Measurements from ENCODE around the gene PPP1R12A. TPM values are rescaled to one million over a fixed set of nuclear protein-coding genes. Genes with fewer than 3 reads are reported as not detected.

The PPP1R12A gene
- total and polyA plus RNA-seq, 9 of the 15 experiments (the other 6 are each of a cell fraction or from before 2014, with no cell fraction given), result 26.4 to 119 (median 53.3) TPM

DNA sequence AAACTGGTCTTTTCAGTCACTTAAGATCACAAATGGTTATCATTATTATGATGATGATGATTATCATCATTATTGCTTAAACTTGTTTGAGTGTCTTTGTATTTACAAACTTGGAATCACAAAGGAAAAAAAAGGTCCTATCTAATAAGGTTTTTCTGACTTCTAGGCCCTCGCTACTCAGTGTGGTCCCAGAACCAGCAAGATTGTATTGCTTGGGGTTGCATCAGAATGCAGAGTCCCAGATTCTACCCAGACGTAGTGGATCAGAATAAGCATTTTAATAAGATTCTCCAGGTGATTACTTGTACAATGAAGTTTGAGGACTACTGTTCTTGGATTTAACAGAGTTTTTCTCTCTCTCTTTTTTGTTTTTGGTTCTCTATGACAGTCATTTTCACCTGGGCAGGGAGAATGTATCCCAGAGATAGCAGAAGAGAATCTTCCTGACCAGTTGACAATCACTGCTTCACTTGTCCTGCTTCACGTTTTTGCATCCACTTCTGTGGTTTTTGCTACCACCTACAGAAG is 29.3 kb upstream of the PPP1R12A start (continued):
- TF ChIP-seq, protein P1, sequence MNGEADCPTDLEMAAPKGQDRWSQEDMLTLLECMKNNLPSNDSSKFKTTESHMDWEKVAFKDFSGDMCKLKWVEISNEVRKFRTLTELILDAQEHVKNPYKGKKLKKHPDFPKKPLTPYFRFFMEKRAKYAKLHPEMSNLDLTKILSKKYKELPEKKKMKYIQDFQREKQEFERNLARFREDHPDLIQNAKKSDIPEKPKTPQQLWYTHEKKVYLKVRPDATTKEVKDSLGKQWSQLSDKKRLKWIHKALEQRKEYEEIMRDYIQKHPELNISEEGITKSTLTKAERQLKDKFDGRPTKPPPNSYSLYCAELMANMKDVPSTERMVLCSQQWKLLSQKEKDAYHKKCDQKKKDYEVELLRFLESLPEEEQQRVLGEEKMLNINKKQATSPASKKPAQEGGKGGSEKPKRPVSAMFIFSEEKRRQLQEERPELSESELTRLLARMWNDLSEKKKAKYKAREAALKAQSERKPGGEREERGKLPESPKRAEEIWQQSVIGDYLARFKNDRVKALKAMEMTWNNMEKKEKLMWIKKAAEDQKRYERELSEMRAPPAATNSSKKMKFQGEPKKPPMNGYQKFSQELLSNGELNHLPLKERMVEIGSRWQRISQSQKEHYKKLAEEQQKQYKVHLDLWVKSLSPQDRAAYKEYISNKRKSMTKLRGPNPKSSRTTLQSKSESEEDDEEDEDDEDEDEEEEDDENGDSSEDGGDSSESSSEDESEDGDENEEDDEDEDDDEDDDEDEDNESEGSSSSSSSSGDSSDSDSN (IDR thresholded peaks at IDR 0.05; ENCODE audit: borderline replicate concordance in 1 of 2, low read depth in 2 of 2, low read length in 2 of 2), result no peak
- TF ChIP-seq ZNF79 (CRISPR knock-in tag; IDR thresholded peaks at IDR 0.05; ENCODE audit: low read depth) (0 out of 2 replicates have a peak, but pooled peaks have one; percentile 47), ZNF764 (CRISPR knock-in tag; IDR thresholded peaks at IDR 0.05; ENCODE audit: low read depth) (no peak), FOSL1 (tag; conservative IDR thresholded peaks at IDR 0.05) (0 out of 2 replicates have a peak, but pooled peaks have one; percentile 14), ZFP30 (CRISPR knock-in tag; IDR thresholded peaks at IDR 0.05; ENCODE audit: borderline replicate concordance) (no peak), ATF7 (IDR thresholded peaks at IDR 0.05) (peak; percentile 56), YBX1 (IDR thresholded peaks at IDR 0.05) (no peak), NFIX (CRISPR knock-in tag; IDR thresholded peaks at IDR 0.05; ENCODE audit: low read depth) (no peak), KHSRP (IDR thresholded peaks at IDR 0.05) (no peak), XRCC5 (IDR thresholded peaks at IDR 0.05; ENCODE audit: low read depth, low read length) (no peak), ZKSCAN1 (IDR thresholded peaks at IDR 0.05; ENCODE audit: low read depth, low read length) (no peak), ZFP1 (CRISPR knock-in tag; IDR thresholded peaks at IDR 0.05) (no peak), IFI16 (CRISPR knock-in tag; IDR thresholded peaks at IDR 0.05) (no peak), CBX8 (IDR thresholded peaks at IDR 0.05; ENCODE audit: borderline replicate concordance, extremely low read depth, low read depth, low read length, poor library complexity, severe bottlenecking) (no peak)
- TF ChIP-seq, protein P2, sequence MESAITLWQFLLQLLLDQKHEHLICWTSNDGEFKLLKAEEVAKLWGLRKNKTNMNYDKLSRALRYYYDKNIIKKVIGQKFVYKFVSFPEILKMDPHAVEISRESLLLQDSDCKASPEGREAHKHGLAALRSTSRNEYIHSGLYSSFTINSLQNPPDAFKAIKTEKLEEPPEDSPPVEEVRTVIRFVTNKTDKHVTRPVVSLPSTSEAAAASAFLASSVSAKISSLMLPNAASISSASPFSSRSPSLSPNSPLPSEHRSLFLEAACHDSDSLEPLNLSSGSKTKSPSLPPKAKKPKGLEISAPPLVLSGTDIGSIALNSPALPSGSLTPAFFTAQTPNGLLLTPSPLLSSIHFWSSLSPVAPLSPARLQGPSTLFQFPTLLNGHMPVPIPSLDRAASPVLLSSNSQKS (CRISPR knock-in tag; IDR thresholded peaks at IDR 0.05), result no peak
- TF ChIP-seq, protein P3, sequence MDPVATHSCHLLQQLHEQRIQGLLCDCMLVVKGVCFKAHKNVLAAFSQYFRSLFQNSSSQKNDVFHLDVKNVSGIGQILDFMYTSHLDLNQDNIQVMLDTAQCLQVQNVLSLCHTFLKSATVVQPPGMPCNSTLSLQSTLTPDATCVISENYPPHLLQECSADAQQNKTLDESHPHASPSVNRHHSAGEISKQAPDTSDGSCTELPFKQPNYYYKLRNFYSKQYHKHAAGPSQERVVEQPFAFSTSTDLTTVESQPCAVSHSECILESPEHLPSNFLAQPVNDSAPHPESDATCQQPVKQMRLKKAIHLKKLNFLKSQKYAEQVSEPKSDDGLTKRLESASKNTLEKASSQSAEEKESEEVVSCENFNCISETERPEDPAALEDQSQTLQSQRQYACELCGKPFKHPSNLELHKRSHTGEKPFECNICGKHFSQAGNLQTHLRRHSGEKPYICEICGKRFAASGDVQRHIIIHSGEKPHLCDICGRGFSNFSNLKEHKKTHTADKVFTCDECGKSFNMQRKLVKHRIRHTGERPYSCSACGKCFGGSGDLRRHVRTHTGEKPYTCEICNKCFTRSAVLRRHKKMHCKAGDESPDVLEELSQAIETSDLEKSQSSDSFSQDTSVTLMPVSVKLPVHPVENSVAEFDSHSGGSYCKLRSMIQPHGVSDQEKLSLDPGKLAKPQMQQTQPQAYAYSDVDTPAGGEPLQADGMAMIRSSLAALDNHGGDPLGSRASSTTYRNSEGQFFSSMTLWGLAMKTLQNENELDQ (CRISPR knock-in tag; IDR thresholded peaks at IDR 0.05; ENCODE audit: borderline replicate concordance), result no peak
- TF ChIP-seq, protein P4, sequence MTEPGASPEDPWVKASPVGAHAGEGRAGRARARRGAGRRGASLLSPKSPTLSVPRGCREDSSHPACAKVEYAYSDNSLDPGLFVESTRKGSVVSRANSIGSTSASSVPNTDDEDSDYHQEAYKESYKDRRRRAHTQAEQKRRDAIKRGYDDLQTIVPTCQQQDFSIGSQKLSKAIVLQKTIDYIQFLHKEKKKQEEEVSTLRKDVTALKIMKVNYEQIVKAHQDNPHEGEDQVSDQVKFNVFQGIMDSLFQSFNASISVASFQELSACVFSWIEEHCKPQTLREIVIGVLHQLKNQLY (CRISPR knock-in tag; conservative IDR thresholded peaks at IDR 0.05), result no peak
- TF ChIP-seq, protein P5, sequence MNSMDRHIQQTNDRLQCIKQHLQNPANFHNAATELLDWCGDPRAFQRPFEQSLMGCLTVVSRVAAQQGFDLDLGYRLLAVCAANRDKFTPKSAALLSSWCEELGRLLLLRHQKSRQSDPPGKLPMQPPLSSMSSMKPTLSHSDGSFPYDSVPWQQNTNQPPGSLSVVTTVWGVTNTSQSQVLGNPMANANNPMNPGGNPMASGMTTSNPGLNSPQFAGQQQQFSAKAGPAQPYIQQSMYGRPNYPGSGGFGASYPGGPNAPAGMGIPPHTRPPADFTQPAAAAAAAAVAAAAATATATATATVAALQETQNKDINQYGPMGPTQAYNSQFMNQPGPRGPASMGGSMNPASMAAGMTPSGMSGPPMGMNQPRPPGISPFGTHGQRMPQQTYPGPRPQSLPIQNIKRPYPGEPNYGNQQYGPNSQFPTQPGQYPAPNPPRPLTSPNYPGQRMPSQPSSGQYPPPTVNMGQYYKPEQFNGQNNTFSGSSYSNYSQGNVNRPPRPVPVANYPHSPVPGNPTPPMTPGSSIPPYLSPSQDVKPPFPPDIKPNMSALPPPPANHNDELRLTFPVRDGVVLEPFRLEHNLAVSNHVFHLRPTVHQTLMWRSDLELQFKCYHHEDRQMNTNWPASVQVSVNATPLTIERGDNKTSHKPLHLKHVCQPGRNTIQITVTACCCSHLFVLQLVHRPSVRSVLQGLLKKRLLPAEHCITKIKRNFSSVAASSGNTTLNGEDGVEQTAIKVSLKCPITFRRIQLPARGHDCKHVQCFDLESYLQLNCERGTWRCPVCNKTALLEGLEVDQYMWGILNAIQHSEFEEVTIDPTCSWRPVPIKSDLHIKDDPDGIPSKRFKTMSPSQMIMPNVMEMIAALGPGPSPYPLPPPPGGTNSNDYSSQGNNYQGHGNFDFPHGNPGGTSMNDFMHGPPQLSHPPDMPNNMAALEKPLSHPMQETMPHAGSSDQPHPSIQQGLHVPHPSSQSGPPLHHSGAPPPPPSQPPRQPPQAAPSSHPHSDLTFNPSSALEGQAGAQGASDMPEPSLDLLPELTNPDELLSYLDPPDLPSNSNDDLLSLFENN (IDR thresholded peaks at IDR 0.05; ENCODE audit: low read depth in 2 of 2, low read length in 2 of 2), result no peak

All from K562 (cell line).